GM18505 (cell line): Measurements from ENCODE around the gene ANKRD2.
"Not testable (repeated sequence)": the region's sequence is repeated elsewhere in the genome, so short reads cannot be mapped to it uniquely, and the experiment has no call there.

Source experiments
- ATAC-seq: cut with Tn5 transposase; IDR thresholded peaks from one replicate; pipeline ENCODE4 v1.9.1; 2021; ENCODE audit not compliant: unreplicated experiment
- POLR2A ChIP-seq: IDR thresholded peaks from 4 replicates; pipeline ENCODE4 v1.6.1; 2011; ENCODE audit warnings: borderline replicate concordance; ENCODE audit not compliant: insufficient read depth, insufficient read length; ENCODE audit errors: extremely low read depth

Gene ANKRD2, protein sequence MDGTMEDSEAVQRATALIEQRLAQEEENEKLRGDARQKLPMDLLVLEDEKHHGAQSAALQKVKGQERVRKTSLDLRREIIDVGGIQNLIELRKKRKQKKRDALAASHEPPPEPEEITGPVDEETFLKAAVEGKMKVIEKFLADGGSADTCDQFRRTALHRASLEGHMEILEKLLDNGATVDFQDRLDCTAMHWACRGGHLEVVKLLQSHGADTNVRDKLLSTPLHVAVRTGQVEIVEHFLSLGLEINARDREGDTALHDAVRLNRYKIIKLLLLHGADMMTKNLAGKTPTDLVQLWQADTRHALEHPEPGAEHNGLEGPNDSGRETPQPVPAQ

GRCh38 chr10:97572214-97572989, at the start of gene ANKRD2:
TSS of gene ANKRD2 (plus strand) at chr10:97572779. CDS start at chr10:97572789, 10 bp downstream.
- no peak for ATAC-seq
- TF ChIP-seq POLR2A = no peak

DNA sequence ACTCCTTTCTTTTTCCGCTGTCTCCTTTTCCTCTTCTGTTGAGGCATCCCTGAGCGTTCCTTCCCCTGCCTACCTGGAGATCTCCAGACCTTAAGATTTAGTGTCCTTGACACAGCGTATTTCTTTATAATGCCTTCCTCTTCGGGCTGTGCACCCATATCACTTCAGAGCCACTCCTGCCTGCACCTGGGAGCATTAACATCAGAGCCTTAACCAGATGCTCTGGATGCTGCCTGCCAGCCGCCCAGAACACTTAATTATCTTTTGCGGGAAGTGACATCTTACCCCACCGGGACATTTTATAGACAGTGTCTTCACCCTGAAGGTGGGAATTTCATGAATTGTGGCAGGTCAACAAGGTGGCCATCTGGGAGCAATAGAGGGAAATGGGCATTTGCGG, 49.6 kb upstream of the ANKRD2 start:
- no peak for TF ChIP-seq POLR2A
- ATAC-seq = no peak

- TF ChIP-seq POLR2A = no peak
- no peak for ATAC-seq
Measured at GRCh38 chr10:97525086-97525485, 47.5 kb upstream of the ANKRD2 start.

DNA sequence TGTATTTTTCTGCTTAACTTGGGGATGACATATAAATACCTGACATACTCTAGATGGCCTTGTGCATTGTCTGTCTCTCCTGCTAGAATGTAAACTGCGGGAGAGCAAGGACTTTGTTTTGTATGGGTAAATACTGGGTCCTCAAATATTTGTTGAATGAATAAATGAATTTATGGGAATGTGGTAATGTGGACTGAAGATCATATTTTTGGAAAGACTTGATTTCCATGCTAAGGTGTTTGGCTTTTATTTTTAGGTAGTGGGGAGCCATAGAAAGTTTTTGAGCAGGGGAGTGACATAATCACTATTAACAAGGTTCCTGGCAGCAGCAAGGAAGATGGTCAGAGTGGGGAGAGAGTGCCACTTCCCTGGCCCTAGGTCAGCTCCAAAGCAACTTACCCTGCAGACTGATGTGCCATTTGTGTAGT, 46.9 kb upstream of the ANKRD2 start:
- ATAC-seq = no peak
- TF ChIP-seq POLR2A = no peak

- ATAC-seq = not testable (repeated sequence)
Measured at GRCh38 chr10:97528876-97529275, 43.7 kb upstream of the ANKRD2 start.

GRCh38 chr10:97529685-97530465, 42.7 kb upstream of the ANKRD2 start:
- TF ChIP-seq POLR2A = no peak
- ATAC-seq = no peak

GRCh38 chr10:97531401-97531986, 41.1 kb upstream of the ANKRD2 start:
- TF ChIP-seq POLR2A = no peak
- no peak for ATAC-seq

GRCh38 chr10:97532935-97533671, 39.5 kb upstream of the ANKRD2 start:
- no peak for ATAC-seq
- no peak for TF ChIP-seq POLR2A

GRCh38 chr10:97533888-97534287, 38.7 kb upstream of the ANKRD2 start:
- TF ChIP-seq POLR2A = no peak
- ATAC-seq = no peak

DNA sequence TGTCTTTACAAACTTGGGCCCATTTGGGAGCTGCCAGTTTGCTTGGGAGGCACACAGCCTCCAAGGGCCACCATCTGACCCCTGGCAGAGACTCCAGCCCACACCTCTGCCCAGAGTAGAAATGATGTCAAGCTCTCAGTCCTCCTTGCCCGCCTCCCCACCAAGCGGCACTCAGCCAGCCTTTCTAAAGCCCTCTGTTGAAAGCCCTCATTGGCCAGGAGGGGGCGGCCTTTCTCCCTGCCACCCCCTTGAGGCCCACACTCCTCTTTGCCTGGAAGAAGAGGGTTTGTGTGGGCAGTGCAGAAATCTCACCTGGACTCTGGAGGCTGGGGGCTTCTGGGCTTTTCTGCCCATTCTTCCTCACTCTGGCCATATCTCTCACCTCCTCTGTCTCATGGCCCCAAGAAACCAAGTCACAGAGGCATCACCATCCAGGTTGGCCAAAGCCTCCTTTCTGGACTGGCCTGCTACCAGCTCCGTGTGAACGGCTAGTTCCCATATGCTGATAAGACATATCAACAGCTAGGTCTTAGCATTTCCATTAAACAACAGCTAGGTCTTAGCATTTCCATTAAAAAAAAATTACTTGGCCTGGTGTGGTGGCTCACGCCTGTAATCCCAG, 37.7 kb upstream of the ANKRD2 start:
- no peak for TF ChIP-seq POLR2A
- no peak for ATAC-seq

DNA sequence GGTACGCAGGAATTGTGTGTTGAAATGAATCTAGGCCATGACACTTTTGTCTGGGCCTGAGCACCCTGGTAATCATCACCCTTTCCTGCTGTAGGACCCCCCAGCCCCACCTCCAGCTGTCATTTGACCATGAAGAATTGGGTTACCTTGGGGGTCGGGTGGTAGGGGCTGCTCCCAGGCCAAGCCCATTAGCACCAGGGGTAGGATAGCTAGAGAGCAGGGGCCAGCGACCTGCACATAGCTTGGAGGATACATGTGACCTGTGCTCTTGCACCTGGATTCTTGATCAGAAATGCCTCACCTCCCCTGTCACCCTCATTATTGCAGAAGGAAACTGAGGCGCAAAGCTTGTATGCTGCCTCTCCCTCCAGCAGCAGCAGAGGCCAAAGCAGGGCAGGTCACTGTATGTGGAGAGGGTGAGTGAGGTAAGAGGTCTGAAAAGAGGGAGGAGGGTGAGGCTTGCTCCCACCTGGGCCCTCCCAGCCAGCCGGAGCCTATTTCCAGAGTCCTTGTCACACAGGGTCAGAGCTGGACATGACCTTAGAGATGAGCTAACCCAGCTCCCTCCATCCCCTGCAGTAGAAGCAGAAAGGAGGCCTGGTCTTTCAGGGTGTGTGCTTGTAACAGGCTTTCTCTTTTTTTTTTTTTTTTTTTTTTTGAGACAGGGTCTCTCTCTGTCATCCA, 35.3 kb upstream of the ANKRD2 start:
- no peak for TF ChIP-seq POLR2A
- ATAC-seq = no peak

GRCh38 chr10:97538411-97538810, 34.2 kb upstream of the ANKRD2 start:
- TF ChIP-seq POLR2A = no peak

More at GRCh38 chr10:97538411-97538810, 34.2 kb upstream of the ANKRD2 start:
- no peak for ATAC-seq
